ENCODE data around the gene FAM107B. TPM values are rescaled to one million over a fixed set of nuclear protein-coding genes. Genes with fewer than 3 reads are reported as not detected.

The FAM107B gene
- total RNA-seq, 1 experiment from 2014 or later, result 39.9 TPM

DNA sequence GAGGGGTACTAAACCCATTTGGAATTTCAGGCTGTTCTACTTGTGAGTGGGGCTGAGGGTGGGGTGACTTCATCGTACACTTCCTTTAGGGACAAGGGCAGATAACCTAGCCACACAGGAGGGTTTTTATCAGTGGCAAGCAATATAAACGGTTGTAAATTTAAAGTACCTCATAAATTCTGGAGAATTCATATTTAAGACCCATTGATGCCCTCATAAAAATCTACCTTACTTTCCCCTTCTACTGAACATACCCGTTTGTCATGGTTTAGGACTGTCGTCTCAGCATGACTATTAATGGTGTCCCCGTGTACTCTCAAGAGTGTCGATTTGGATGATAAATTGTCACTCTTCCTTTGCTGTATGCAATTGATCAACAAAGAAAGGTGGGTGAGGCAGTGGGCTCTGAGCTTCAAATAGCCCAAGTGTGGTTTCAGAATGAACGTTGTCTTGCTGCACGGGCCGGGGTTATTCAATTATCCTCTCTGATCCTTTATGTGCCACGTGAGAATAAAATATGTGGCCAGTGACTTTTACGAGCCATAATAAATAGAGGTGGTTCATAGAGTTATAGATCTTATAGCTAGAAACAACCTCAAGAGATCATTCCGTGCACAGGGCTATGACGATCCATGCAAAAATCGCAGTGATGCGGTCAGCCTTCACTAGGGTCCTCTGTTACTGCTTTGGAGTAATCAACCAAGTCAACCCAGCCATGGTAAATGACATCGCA, 82.2 kb downstream of the FAM107B start:
- no peak for DNase-seq (ENCODE audit: low read depth)

DNA sequence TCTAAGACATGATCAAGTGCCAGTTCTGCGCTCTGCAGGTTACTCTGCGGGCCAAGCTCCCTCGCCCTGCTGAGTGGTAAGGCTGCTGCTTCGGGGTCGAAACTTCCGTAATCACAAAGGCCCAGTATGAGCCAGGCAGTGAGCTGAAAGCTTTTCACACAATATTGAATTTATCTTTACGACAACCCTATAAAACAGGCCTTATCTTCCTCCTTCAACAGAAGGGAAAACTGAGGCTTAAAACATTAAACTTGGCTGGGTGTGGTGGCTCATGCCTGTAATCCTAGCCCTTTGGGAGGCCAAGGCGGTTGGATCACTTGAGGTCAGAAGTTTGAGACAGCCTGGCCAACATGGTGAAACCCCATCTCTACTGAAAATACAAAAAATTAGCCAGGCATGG, 83.3 kb downstream of the FAM107B start:
- no peak for DNase-seq (ENCODE audit: low read depth)

DNA sequence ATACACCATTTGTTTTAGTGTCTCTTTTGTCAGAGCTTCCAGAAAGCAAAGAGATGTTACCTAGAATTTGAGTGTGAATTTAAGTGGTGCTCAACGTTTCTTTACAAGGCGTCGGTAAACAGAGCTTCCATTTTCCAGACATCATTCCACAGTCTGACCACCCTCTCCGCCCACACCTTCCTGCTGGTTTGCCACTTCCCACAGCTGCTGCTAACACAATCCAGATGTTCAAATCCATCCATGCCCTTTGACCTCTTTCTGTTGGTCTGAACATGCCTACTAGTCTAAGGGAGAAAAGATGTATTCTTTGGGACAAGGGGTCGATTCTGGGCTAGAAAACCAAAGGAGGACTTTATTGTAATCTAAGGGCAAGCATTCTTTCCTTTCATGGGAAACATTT, 86.1 kb downstream of the FAM107B start:
- DNase-seq (ENCODE audit: low read depth), result peak; percentile 95

DNA sequence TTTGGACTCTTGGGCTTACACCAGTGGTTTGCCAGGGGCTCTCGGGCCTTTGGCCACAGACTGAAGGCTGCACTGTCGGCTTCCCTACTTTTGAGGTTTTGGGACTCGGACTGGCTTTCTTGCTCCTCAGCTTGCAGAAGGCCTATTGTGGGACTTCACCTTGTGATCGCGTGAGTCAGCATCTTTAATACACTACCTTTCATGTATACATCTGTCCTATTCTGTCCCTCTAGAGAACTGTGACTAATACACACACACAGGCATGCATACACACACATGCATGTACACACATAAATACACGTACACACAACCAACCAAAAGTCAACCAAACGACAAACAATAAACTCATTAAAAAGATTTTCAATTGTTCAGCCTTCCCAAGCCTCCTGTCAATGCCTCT, 86.5 kb downstream of the FAM107B start:
- DNase-seq (ENCODE audit: low read depth), result peak; percentile 88

DNA sequence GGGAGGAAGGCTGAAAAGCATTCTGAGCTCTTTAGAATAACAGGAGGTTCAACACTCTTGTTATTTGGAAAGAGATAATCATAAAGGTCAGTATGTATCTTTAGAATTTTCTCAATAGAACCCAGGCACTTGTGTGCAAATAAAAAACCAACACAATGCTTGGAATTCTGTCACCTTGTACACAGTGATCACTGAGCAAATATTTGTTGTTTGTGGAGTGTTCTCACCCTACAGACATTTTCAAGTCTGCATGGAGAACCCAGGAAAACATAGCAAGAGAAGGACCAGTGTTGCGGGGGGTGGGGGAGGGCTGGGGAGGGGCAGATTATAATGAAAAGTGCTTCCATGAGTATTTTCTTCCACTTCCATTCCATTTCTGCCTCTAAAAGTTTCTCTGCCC, 87.4 kb downstream of the FAM107B start:
- no peak for DNase-seq (ENCODE audit: low read depth)

DNA sequence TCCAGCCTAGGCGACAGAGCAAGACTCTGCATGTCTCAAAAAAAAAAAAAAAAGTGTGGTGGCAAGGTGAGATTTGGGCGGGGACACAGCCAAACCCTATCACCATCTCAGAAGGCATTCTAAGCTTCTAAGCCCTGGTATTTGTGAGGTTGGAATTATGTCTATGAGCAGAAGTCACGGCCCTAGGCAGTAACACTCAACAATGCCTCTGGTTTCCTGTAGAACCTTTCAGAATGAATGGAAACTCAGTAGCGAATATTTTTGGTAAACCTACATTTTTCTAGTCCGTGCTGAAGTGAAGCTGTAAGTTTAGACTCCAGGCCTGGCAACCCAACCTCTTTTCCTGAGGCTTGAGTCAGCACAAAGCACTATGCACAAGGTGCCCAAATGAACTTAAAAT, 88.3 kb downstream of the FAM107B start:
- peak; percentile 84 for DNase-seq (ENCODE audit: low read depth)

DNA sequence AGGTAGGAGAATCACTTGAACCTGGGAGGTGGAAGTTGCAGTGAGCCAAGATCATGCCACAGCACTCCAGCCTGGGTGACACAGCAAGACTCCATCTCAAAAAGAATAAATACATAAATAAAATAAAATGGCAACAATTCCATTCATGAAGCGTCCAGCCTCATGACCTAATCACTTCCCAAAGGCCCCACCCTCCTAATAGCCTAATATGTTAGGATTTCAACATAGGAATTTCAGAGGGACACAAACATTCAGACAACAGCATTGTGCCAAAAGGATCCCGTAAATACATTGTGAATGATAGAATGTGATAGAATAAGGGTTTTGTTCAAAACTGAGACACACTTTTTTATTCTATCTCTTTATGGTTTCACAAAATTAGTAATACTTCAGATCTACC, 90.3 kb downstream of the FAM107B start:
- no peak for DNase-seq (ENCODE audit: low read depth)

DNA sequence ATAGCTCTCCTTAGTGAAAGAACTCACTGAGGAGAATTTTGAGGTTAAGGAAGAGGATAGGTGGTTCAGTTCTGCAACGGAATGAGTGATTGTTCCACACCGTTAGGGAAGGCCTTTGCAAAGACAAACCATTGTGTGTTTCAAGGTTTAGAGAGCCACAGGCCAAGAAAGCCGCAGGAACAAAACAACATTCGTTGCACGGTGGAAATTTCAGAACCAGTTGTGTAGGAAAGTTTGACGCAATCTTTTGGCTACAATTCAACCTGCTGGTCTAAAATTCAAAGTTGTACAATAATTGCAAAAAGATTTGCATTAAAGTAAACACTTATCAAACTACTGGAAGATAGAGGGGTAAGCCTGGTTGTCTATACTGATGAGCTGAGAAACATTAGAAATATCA, 91.4 kb downstream of the FAM107B start:
- DNase-seq (ENCODE audit: low read depth), result no peak

DNA sequence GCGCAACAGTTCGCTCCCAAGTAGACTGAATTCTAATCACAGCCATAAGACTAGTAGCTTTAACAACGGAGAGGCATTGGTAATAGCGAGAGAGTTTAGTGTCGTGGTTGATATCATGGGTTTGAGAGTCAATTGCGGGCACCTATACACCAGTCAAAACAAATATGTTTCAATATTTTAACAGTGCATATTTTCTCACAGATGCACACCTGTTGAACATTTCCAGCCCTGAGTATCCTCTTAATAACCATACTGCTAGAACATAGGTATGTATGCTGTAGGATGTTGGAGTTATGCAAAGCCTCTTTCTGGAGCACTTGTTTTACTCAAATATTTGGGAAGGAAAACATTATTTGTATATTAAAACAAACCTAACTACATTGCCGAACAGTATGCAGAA, 92.9 kb downstream of the FAM107B start:
- no peak for DNase-seq (ENCODE audit: low read depth)

DNA sequence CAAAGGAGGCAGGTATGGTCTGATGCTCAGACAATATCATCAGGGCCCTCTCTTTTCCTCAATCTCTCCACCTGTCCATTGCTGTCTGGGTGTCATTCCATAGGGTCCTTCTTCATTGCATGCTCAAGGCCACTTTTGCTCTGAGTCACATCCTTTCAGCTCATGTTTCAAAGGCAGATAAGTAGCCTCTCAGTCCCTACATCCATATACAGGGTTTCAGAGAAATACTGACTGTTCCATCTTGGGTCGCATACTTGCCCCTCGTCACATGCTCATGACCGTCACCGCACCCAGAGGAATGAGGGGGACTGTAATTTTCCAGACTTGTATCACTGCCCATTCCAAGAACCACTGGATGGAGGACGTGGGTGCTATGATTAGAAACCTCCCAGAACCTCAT, 93.4 kb downstream of the FAM107B start:
- peak; percentile 55 for DNase-seq (ENCODE audit: low read depth)

DNA sequence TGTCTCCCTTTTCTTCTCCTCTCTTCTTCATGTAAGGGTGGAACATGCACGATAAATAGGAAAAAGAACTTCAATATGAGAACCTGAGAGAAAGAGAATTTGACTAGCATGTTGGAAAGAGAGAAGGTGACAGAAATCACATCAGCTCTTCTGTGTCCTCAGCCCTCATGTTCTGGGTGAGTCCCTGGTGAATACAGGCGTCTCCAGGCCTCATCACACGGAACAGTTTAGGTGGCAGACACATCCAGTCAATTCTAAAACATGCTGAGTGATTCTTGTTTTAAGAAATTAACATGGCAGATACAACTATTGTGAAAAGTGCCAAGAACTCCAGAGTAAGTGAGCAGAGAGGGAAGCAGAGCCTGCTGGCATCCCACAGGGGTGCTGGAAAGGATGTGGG, 96.1 kb downstream of the FAM107B start:
- DNase-seq (ENCODE audit: low read depth), result no peak

DNA sequence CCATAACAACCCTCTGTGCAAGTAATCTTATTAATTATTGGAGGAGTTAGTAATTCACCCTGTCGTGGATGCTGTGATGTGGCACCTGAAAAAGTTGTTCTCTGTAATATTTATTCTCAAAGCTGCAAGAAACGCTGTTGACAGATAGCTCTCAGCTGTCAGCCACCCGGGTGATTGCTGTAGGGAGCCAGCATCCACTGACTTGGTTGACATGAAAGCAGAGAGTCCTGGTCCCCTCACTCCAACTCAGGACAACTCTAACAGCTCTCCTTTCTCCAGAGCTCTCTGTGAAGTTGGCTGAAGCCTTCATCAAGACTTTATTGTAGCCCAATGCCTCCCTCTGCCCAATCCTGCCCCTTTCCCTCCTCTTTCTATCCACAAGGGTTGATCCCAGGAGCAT, 98.0 kb downstream of the FAM107B start:
- DNase-seq (ENCODE audit: low read depth), result no peak

DNA sequence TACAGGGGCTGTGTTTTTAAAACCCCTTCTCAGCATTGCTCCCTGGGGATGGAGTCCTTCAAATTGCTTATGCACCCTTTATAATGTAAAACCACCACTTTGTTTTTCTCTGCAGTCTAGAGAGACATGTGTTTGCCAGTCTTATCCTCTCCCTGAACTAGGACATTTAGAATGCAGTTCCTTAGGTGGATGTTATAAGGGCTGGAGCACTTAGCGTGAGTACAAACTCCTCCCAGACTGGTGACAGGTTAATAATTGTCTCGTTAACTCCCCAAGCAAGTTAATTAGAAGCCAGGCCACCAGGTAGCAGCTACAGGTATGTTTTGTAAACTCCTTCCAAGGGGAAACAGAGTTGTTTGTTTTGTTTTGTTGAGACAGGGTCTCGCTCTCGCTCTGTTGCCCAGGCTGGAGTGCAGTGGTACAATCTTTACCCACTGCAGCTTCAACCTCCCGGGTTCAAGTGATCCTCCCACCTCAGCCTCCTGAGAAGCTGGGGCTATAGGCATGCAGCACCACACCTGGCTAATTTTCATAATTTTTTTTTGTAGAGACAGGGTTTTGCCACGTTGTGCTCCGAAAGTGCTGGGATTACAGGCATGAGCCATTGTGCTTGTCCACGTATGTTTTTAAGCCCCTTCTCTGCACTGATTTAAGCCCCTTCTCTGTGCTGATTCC, 100.2 kb downstream of the FAM107B start:
- DNase-seq (ENCODE audit: low read depth), result no peak

DNA sequence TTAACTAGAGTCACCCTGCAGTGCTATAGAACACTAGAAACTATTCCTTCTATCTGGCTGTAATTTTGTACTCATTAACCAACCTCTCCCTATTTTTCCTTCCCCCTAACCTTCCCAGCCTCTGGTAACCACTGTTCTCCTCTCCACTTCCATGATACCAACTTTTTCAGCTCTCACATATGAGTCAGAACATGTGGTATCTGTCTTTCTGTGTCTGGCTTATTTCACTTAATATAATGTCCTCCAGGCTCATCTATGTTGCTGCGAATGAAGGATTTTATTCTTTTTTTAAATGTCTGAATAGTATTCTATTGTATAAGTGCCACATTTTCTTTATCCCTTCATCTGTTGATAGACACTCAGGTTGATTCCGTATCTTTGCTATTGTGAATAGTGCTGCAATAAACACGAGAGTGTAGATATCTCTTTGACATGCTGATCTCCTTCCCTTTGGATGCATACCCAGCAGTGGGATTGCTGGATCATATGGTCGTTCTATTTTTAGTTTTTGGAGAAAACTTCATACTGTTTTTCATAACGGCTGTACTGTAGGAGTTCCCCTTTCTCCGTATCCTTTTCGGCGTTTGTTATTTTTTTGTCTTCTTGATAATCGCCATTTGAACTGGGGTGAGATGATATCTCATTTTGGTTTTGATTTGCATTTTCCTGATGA, 101.4 kb downstream of the FAM107B start:
- peak; percentile 52 for DNase-seq (ENCODE audit: low read depth)

DNA sequence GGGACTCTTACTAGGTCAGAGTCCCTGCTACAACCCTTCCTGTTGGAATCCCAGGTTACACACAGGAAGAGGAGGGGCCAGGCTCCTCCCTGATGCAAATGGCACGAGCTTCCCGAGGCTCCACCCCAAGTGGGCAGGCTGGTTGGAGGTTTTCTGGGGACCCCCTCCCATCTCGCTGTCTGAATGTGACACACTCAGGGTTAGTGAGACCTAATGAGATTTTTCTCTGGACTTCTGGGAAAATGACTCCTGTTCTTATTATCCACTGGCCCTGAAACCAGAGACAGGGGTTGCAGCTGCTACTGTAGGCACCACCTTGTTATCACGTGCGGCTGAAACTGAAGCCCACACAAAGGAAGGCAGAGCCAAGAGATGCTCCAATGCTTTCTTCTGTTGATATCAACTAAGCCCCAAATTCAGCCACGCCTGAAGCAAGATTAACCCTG, 103.3 kb downstream of the FAM107B start:
- peak; percentile 31 for DNase-seq (ENCODE audit: low read depth)

DNA sequence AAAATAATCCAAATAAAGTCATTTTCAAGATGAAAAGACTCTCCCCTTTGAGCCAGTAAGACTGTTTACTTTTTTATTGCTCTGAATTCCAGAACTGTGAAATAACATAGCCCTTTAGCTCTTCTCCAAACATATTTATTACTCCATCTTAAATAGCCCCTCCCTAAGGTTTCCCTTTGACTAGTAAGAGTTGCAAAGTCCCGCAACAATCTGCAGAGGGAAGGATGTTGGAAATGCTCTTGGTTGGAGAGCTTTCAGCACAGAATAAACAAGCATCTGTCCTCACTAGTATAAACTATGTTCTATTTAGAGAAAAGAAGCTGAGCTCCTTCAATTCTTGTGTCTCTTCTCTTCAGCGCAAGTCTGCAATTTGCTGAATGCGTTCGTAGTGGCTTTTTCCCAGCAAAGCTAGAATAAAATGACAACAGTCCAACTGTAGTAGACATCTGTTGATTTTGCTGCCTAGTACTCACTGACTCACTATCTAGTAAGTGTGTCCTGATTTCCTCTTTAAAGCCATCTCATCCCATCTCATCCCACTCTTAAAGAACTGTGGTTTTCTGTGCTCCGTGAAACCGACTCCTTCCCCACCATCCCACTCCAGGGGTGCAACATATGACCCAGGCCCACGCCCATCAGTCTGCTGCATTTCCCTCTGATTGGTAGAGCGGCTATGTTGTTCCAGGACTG, 104.0 kb downstream of the FAM107B start:
- DNase-seq (ENCODE audit: low read depth), result peak; percentile 56

DNA sequence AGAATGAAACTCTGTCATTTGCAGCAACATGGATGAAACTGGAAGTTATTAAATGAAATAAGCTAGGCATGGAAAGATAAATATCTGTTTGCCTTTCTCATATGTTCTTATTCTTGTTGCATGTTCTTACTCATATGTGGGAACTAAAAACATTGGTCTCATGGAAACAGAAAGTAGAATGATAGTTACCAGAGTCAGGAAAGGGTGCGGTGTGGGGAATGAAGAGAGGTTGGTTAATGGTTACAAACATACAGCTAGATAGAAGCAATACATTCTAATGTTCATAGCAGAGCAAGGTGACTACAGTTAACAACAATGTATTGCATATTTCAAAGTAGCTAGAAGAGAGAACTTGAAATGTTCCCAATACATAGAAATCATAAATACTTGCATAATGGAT, 105.1 kb downstream of the FAM107B start:
- DNase-seq (ENCODE audit: low read depth), result no peak

DNA sequence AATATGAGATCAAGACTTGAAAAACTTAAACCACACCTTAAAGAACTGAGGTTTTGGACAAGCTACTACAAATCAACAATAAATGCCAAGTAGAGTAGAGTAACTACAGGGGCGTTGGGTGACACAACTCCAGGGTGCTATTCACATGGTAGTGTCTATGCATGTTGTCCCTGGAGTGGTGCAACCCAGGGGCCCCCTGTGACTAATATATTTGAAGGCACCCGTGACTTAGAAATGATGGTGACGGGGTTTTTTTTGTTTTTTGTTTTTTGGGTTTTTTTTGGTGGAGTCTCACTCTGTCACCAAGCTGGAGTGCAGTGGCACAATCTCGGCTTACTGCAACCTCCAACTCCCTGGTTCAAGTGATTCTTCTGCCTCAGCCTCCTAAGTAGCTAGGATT, 106.9 kb downstream of the FAM107B start:
- no peak for DNase-seq (ENCODE audit: low read depth)

DNA sequence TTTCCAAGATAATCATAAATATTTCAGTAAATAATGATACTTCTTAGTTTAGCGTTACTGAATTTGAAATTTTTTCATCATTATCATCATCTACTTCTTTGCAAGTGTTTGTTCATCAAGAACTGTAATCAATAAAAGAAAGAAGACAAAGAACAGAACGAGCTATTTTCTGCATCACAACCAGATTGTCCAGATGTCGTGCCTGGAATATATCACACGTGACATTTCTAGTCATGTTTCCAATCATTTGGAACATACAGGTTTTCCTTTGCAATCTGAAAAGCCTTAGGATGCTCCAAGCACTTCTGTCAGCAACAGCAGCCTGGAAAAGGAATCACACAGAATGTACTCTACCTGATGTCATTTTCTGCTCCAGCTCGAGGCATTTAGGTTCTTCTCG, 107.4 kb downstream of the FAM107B start:
- DNase-seq (ENCODE audit: low read depth), result no peak

DNA sequence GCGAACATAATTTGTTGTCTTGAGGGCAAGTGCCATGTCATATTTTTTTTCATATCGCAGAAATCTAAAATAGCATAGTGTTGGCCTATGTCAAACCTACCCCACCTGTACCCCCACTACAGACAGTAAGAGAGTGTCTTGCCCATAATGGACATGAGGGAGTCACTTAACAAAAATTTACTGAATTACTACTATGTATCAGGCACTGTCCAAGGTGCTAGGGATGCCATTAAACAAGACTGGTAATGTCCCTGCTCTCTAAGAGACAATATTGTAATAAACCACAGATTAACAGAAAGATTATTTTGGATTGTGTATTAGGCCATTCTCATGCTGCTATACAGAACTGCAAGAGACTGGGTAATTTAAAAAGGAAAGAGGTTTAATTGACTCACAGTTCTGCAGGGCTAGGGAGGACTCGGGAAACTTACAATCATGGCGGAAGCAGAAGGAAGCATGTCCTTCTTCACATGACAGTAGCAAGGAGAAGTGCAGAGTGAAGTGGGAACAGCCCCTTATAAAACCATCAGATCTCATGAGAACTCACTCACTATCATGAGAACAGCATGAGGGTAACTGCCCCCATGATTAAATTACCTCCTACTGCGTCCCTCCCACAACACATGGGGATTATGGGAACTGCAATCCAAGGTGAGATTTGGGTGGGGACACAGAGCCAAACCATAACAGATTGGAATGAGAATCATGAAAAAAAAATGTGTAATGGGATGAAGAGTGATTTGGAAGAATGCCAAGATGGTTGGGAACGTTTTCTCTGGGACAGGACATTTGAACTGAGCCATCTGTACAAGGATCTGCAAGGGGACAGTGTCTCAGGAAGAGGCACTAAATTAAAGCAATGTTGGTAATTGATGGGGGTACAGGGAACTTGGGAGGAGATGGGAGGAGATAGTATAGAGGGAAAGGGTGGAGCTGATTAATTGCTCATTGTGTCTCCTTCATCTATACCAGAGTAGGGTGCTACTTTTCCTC, 108.5 kb downstream of the FAM107B start:
- DNase-seq (ENCODE audit: low read depth), result no peak

DNA sequence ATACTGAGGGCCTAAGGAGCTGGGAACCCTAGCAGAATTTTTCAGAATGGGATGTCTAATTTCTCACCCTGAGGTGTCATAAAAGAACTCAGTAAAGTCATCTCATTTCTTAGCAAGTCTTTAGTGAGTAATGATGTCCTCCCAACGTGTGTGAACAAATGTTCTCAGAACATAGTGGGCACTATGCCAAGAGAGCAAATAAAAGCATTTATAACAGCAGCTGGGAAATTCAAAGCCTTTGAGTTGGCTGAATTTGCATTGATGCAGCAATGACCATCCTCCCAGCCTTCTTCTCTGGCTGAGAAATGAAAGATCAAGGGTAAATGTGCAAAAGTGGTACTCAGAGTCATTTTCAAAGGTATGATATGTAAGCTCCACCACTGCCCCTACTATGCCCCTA, 109.4 kb downstream of the FAM107B start:
- DNase-seq (ENCODE audit: low read depth), result no peak
